Measurements from ENCODE around the gene PNMT. TPM values are rescaled to one million over a fixed set of nuclear protein-coding genes. Genes with fewer than 3 reads are reported as not detected.
A peak's percentile ranks its signal among the peaks of the same experiment; 100 is the strongest.

The PNMT gene
- total and polyA plus RNA-seq, 2 of the 13 experiments (the other 11 are each of a cell fraction or from before 2014, with no cell fraction given), result 0.25 TPM; not detected in 1

- no peak for TF ChIP-seq RERE (CRISPR knock-in tag; IDR thresholded peaks at IDR 0.05; ENCODE audit: low read depth)
- TF ChIP-seq AHR (CRISPR knock-in tag; IDR thresholded peaks at IDR 0.05), result no peak
- no peak for TF ChIP-seq ZBTB2 (CRISPR knock-in tag; IDR thresholded peaks at IDR 0.05; ENCODE audit: low read depth)
- no peak for TF ChIP-seq HOXA7 (CRISPR knock-in tag; IDR thresholded peaks at IDR 0.05)
- TF ChIP-seq POLR2AphosphoS2 (IDR thresholded peaks at IDR 0.05; ENCODE audit: low read depth, low read length), result no peak
- peak; percentile 84 for TF ChIP-seq ONECUT2 (CRISPR knock-in tag; IDR thresholded peaks at IDR 0.05)
- TF ChIP-seq MXD3 (CRISPR knock-in tag; IDR thresholded peaks at IDR 0.05), result peak; percentile 39; the same call in 1 of the 2 replicates
- TF ChIP-seq NR2F1 (CRISPR knock-in tag; IDR thresholded peaks at IDR 0.05), result no peak
- TF ChIP-seq ZNF75D (CRISPR knock-in tag; IDR thresholded peaks at IDR 0.05; ENCODE audit: borderline replicate concordance), result no peak
- TF ChIP-seq RARA (CRISPR knock-in tag; IDR thresholded peaks at IDR 0.05), result peak; percentile 25; the same call in 1 of the 2 replicates
- TF ChIP-seq SP5 (CRISPR knock-in tag; IDR thresholded peaks at IDR 0.05; ENCODE audit: borderline replicate concordance, low read depth), result 0 out of 2 replicates have a peak, but pooled peaks have one; percentile 31
- TF ChIP-seq PPARG (CRISPR knock-in tag; conservative IDR thresholded peaks at IDR 0.05), result 0 out of 2 replicates have a peak, but pooled peaks have one; percentile 46
- TF ChIP-seq RBM39 (IDR thresholded peaks at IDR 0.05; ENCODE audit: low read depth, low read length, poor library complexity, severe bottlenecking), result peak; percentile 49
- peak; percentile 42; the same call in 1 of the 2 replicates for TF ChIP-seq IRF9 (CRISPR knock-in tag; IDR thresholded peaks at IDR 0.05; ENCODE audit: borderline replicate concordance)
- TF ChIP-seq LCORL (IDR thresholded peaks at IDR 0.05), result no peak
- TF ChIP-seq LCORL (CRISPR knock-in tag; IDR thresholded peaks at IDR 0.05), result peak; percentile 75
- TF ChIP-seq IRF2 (CRISPR knock-in tag; IDR thresholded peaks at IDR 0.05), result peak; percentile 90
- TF ChIP-seq ZNF143 (CRISPR knock-in tag; IDR thresholded peaks at IDR 0.05), result peak; percentile 41; the same call in 1 of the 2 replicates
- TF ChIP-seq ZNF451 (CRISPR knock-in tag; IDR thresholded peaks at IDR 0.05), result peak; percentile 81
- TF ChIP-seq U2AF2 (IDR thresholded peaks at IDR 0.05; ENCODE audit: low read depth, low read length), result no peak
- TF ChIP-seq ZFX (CRISPR knock-in tag; IDR thresholded peaks at IDR 0.05; ENCODE audit: low read depth), result peak; percentile 53
- TF ChIP-seq ZNF883 (CRISPR knock-in tag; IDR thresholded peaks at IDR 0.05; ENCODE audit: not compliant biosample characterization), result no peak
Measured at GRCh38 chr17:39621523-39622379, 46.5 kb upstream of the PNMT start (continued).
